ENCODE data around the gene ATP2A1.
A peak's percentile ranks its signal among the peaks of the same experiment; 100 is the strongest.

ATP2A1 gene

GRCh38 chr16:28878083-28878926 lies at the start of gene ATP2A1:
ATP2A1 (plus strand) TSS chr16:28878488; CDS start chr16:28878672, 184 bp downstream.
- DNase-seq = no peak

- no peak for DNase-seq
These were observed 48.5 kb upstream of the ATP2A1 start for GRCh38 chr16:28829747-28830146.

- DNase-seq = no peak
These were observed 47.8 kb upstream of the ATP2A1 start for GRCh38 chr16:28830531-28830930.

GRCh38 chr16:28834349-28834748 lies 43.9 kb upstream of the ATP2A1 start:
- no peak for DNase-seq

- no peak for DNase-seq
These were observed 43.1 kb upstream of the ATP2A1 start for GRCh38 chr16:28834873-28835863.

- no peak for DNase-seq
These were observed 42.2 kb upstream of the ATP2A1 start for GRCh38 chr16:28835864-28836760.

- DNase-seq = no peak
These were observed 41.6 kb upstream of the ATP2A1 start for GRCh38 chr16:28836761-28837064.

- no peak for DNase-seq
These were observed 40.4 kb upstream of the ATP2A1 start for GRCh38 chr16:28837672-28838557.

GRCh38 chr16:28838558-28838918 lies 39.8 kb upstream of the ATP2A1 start:
- no peak for DNase-seq

GRCh38 chr16:28839004-28839639 lies 39.2 kb upstream of the ATP2A1 start:
- DNase-seq = no peak

GRCh38 chr16:28839899-28840298 lies 38.4 kb upstream of the ATP2A1 start:
- no peak for DNase-seq

- no peak for DNase-seq
These were observed 35.6 kb upstream of the ATP2A1 start for GRCh38 chr16:28842696-28843095.

GRCh38 chr16:28843766-28844165 lies 34.5 kb upstream of the ATP2A1 start:
- DNase-seq = no peak

GRCh38 chr16:28844226-28844885 lies 33.9 kb upstream of the ATP2A1 start:
- no peak for DNase-seq

- peak; percentile 31 to 51 for DNase-seq
These were observed 33.0 kb upstream of the ATP2A1 start for GRCh38 chr16:28845293-28845692.

GRCh38 chr16:28845761-28846079 lies 32.6 kb upstream of the ATP2A1 start:
- no peak for DNase-seq

- peak; percentile 97 to 98 for DNase-seq
These were observed 32.0 kb upstream of the ATP2A1 start, which contains the start of gene TUFM for GRCh38 chr16:28846080-28846932. TUFM (minus strand) TSS chr16:28846348; CDS start chr16:28846269, 79 bp downstream.

- peak in 1 of 2 experiments; percentile 27 for DNase-seq
These were observed 31.4 kb upstream of the ATP2A1 start for GRCh38 chr16:28846933-28847273.

- DNase-seq = no peak
These were observed 19.9 kb upstream of the ATP2A1 start for GRCh38 chr16:28858421-28858820.

GRCh38 chr16:28859326-28859725 lies 19.0 kb upstream of the ATP2A1 start:
- DNase-seq = no peak

Measured in activated CD4-positive, alpha-beta T cell treated with anti-CD3 and anti-CD28 coated beads, Interleukin-2, amount 50 U/mL, for 48 hours (primary cell).